Mesodermal cell (in vitro differentiated cells): Measurements from ENCODE around the gene NPDC1.
A peak's percentile ranks its signal among the peaks of the same experiment; 100 is the strongest.

Experiments
- H3K27ac ChIP-seq: 2 replicates; pipeline ENCODE4 v1.7.0; 2013; ENCODE audit warnings: mild to moderate bottlenecking, low read depth, low read length, moderate library complexity; ENCODE audit not compliant: severe bottlenecking
- H3K36me3 ChIP-seq: 2 replicates; pipeline ENCODE4 v1.7.1; 2013; ENCODE audit warnings: mild to moderate bottlenecking, low read length, moderate library complexity; ENCODE audit not compliant: control insufficient read depth, insufficient read depth
- H3K4me1 ChIP-seq: one replicate; pipeline ENCODE4 v1.7.1; 2013; ENCODE audit warnings: mild to moderate bottlenecking, low read length; ENCODE audit not compliant: insufficient read depth, control insufficient read depth, poor library complexity, severe bottlenecking
- H3K4me3 ChIP-seq: 2 replicates; pipeline ENCODE4 v1.7.0; 2013; ENCODE audit warnings: low read length, control low read depth, mild to moderate bottlenecking; ENCODE audit not compliant: insufficient read depth, poor library complexity, severe bottlenecking; ENCODE audit errors: extremely low read depth
- H3K9me3 ChIP-seq: 2 replicates; pipeline ENCODE4 v1.7.1; 2013; ENCODE audit warnings: mild to moderate bottlenecking, low read length, moderate library complexity; ENCODE audit not compliant: control insufficient read depth
- WGBS, 2 experiments: methylation state at CpG; one replicate each; pipeline ENCODE4 v1.1.5; 2013; ENCODE audit warnings: missing lambda C conversion rate in 2 of 2; ENCODE audit not compliant: insufficient coverage in 2 of 2; 5-methylcytosine and 5-hydroxymethylcytosine counted together

NPDC1 gene

GRCh38 chr9:137045294-137046087, 486 bp downstream of the NPDC1 start:
- WGBS, 2 experiments = 7 to 8% methylated on average over 75 to 77 of the region's 96 CpGs
- no peak overlapping the region for H3K27ac ChIP-seq

GRCh38 chr9:137044502-137045177, 1.3 kb downstream of the NPDC1 start:
- H3K27ac ChIP-seq = no peak overlapping the region
- H3K9me3 ChIP-seq = no peaks in the 10 kb centered on the region
- H3K36me3 ChIP-seq = peaks cover 3% of the 10 kb centered on the region
- no peaks in the 10 kb centered on the region for H3K4me1 ChIP-seq
- peak overlapping the region; percentile 50 for H3K4me3 ChIP-seq
- 77 to 83% methylated on average over 14 to 18 of the region's 18 CpGs for WGBS, 2 experiments

More at GRCh38 chr9:137045294-137046087, 486 bp downstream of the NPDC1 start:
- no peaks in the 10 kb centered on the region for H3K36me3 ChIP-seq
- H3K4me3 ChIP-seq = peak overlapping the region; percentile 50
- H3K9me3 ChIP-seq = no peaks in the 10 kb centered on the region
- H3K4me1 ChIP-seq = no peaks in the 10 kb centered on the region

GRCh38 chr9:137044037-137044436, 1.9 kb downstream of the NPDC1 start:
- Histone ChIP-seq H3K4me3 (no peak overlapping the region), H3K36me3 (peaks cover 9% of the 10 kb centered on the region)

DNA sequence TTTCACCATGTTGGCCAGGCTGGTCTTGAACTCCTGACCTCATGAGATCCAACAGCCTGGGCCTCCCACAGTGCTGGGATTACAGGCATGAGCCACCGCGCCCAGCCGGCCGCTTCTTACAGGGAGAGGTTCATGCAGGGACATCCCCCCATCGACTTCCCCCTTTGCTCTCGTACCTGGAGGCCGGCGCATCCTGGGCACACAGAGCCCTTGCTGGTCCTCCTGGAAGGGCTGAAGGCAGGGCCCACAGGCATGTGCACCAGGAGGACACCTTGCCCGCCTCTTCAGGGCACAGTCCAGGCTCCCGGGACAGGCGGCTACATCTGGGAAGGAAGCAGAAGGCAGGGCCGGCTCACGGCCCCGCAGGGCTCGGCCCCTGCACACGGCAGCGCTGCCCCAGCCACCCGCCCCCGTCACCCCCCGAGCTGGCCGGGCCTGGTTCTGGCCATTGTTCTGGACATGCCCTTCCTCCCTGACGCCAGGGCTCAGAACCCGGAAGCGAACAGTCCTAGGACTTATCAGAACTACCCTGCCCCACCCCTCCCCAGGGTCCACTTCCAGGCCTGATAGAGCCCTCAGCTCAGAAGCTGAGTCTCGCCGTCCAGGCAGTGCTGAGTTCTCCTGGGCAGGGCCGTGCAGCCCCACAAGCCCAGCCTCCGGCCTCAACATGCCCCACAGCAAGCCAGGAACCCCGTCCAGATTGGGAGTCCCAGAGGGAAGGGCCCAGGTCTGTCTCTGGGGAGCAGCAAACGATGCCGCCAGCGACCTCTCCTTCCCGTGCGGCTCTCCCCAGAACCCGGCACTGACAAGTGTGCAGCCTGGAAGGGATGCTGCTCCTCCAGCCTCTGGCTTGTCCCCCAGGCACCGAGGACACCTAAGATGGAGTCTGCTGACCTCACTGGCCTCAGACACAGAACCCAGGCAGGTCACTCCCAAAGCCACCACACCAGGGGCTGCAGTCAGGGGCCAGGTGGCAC, 2.9 kb downstream of the NPDC1 start:
- no peaks in the 10 kb centered on the region for H3K4me1 ChIP-seq
- H3K9me3 ChIP-seq = no peaks in the 10 kb centered on the region
- no peak overlapping the region for H3K4me3 ChIP-seq
- peaks cover 14% of the 10 kb centered on the region for H3K36me3 ChIP-seq
- WGBS, 2 experiments = 89 to 95% methylated on average over 30 to 32 of the region's 36 CpGs
- H3K27ac ChIP-seq = no peak overlapping the region

More at GRCh38 chr9:137044037-137044436, 1.9 kb downstream of the NPDC1 start:
- Histone ChIP-seq H3K9me3 (no peaks in the 10 kb centered on the region), H3K4me1 (no peaks in the 10 kb centered on the region), H3K27ac (no peak overlapping the region)
- 76 to 85% methylated on average over 8 to 12 of the region's 12 CpGs for WGBS, 2 experiments

DNA sequence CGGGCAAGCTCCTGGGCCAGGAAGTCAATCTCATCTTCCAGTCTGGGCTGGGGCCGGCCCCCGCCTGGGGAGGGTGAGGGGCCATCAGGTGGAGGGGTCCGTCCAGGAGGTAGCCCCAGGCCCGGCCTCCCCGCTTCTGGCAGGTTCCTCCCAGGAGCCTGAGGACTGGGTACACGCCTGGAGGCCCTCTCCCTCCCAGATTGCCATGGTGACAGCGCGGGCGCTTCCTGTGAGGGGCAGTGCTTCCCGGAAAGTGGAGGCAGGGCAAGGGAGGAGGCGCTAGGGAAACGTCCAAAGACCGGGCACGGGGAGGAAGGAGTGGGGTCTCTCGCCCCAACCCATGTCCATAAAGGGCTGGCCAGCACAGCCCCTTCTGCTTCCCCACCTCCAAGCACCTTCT, 4.9 kb downstream of the NPDC1 start:
- Histone ChIP-seq H3K4me1 (no peaks in the 10 kb centered on the region), H3K36me3 (peaks cover 14% of the 10 kb centered on the region), H3K27ac (no peak overlapping the region), H3K4me3 (no peak overlapping the region), H3K9me3 (no peaks in the 10 kb centered on the region)
- 72 to 82% methylated on average over 4 to 13 of the region's 16 CpGs for WGBS, 2 experiments

DNA sequence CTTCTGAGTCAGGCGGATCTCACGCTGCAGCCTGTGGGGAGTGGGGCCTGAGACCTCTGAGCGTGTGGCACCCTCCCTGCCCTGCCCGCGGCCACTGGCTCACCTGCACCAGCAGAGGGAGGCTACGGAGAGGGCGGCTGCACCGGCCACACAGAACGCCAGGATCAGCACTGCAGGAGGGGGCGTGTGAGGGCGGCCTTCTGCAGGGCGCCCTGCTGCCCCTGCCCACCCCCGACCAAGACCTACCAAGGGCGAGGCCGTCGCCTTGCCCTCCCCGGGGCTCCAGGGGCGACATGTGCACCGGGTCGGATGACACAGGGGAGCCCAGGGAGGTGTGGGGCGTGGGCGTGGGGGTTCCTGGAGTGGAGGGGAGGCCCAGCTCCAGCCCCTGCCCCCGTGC, 5.4 kb downstream of the NPDC1 start:
- peaks cover 14% of the 10 kb centered on the region for H3K36me3 ChIP-seq
- no peak overlapping the region for H3K27ac ChIP-seq
- WGBS, 2 experiments = 87 to 94% methylated on average over 12 to 23 of the region's 23 CpGs
- no peak overlapping the region for H3K4me3 ChIP-seq
- no peaks in the 10 kb centered on the region for H3K4me1 ChIP-seq
- H3K9me3 ChIP-seq = no peaks in the 10 kb centered on the region

DNA sequence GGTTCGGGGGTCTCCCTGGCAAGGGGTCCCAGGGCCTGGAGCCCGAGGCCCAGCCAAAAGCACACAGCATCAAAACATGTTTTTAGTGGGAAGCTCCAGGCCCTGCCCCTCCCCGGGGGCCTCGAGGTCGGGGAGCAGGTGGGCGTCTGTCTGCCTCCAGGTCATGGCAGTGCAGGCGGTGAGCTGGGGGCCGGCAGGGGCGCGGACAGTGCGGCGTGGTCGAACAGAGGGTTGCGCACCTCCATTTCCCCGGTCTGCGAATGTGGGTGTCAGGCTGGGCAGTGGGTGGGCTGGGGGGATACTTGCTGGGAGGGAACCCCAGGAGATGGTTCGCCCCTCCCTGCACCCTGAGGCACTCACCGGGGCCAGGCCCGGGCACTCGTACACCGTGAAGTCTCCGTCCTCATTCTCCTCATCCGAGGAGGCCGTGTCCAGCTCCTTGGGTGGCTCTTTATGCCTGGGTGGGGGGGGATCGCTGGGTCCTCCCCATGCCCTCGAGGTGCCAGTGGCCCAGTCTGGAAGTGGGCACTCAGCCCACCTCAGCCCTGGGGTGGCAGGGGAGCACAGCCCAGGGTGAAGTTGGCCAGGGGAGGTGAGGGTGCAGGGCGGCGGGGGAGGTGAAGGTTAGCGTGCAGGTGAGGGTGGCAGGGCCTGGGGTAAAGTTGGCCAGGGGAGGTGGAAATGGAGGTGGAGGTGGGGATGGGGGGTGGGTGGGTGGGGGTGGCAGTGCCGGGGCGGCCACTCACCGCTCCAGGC, 6.2 kb downstream of the NPDC1 start:
- WGBS, 2 experiments = 98% methylated on average over 14 to 22 of the region's 32 CpGs
- no peaks in the 10 kb centered on the region for H3K9me3 ChIP-seq
- peaks cover 14% of the 10 kb centered on the region for H3K36me3 ChIP-seq
- H3K4me3 ChIP-seq = no peak overlapping the region
- H3K4me1 ChIP-seq = no peaks in the 10 kb centered on the region
- H3K27ac ChIP-seq = no peak overlapping the region

DNA sequence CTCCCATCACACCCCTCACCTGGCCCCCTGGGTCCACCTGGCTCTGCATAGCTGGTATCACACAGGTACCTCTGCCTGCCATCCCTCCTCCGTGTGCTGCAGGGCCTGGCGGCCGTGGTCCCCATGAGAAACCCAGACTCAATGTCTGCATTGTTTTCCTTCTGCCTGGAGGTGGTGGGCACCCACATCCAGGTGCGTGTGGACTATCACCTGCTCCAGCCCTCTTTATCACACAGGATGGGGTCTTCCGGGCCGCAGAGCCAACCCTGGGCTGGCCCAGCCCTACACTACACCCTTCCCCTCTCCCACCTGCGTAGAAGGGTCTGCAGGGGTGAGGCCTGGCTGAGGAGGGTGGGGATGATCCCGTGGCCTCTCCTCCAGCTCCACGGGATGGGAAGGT, 7.1 kb downstream of the NPDC1 start:
- Histone ChIP-seq H3K9me3 (no peaks in the 10 kb centered on the region), H3K4me1 (no peaks in the 10 kb centered on the region), H3K36me3 (peaks cover 14% of the 10 kb centered on the region), H3K27ac (no peak overlapping the region), H3K4me3 (no peak overlapping the region)
- WGBS, 2 experiments = 96 to 97% methylated on average over 4 to 5 of the region's 9 CpGs

DNA sequence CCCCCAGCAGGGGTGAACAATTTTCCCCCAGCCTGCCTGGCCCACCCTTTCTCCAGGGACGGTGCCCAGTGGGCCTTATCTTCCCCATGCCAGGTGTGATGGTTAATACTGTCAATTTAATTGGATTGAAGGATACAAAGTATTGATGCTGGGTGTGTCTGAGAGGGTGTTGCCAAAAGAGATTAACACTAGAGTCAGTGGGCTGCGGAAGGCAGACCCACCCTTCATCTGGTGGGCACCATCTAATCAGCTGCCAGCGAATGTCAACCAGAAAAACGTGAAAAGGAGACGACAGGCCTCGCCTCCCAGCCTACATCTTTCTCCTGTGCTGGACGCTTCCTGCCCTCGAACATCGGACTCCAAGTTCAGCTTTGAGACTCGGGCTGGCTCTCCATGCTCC, 8.5 kb downstream of the NPDC1 start:
- H3K36me3 ChIP-seq = peaks cover 14% of the 10 kb centered on the region
- WGBS, 2 experiments = 92 to 96% methylated on average over 5 to 8 of the region's 10 CpGs
- H3K9me3 ChIP-seq = no peaks in the 10 kb centered on the region
- H3K4me3 ChIP-seq = no peak overlapping the region
- H3K27ac ChIP-seq = no peak overlapping the region
- H3K4me1 ChIP-seq = no peaks in the 10 kb centered on the region

GRCh38 chr9:137037035-137037434, 8.9 kb downstream of the NPDC1 start:
- H3K27ac ChIP-seq = no peak overlapping the region
- no peak overlapping the region for H3K4me3 ChIP-seq
- WGBS, 2 experiments = 89 to 92% methylated on average over 8 of the region's 13 CpGs
- H3K9me3 ChIP-seq = no peaks in the 10 kb centered on the region
- H3K4me1 ChIP-seq = no peaks in the 10 kb centered on the region
- peaks cover 14% of the 10 kb centered on the region for H3K36me3 ChIP-seq
